ENCODE measurements around the gene STIMATE. TPM values are rescaled to one million over a fixed set of nuclear protein-coding genes. Genes with fewer than 3 reads are reported as not detected.

STIMATE gene
- total and polyA plus RNA-seq, 7 donors: 2.5 to 19.5 (median 11.5) TPM

DNA sequence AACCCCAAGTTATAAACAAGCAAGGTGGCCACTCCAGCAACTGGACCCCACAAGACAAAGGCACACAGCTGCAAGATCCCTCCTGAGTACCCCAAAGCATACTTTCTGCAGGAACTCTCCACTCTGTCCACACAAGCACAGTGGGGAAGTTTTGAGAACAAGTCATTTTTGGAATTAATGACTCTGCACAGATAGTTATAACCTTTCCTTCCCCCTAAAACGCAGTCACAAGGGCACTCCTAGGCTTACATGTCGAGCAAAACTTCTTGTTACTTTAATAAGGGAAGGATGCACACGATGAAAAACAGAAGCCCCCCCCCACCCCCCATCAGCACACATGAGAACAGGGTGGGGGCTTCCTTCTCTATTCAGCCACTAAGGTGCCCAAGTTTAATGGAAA, 1.2 kb downstream of the STIMATE start:
- Histone ChIP-seq H3K9me3 (no peaks in the 10 kb centered on the region), H3K27ac (peak overlapping the region; percentile 70 to 83 (median 77)), H3K4me3 (peak overlapping the region; percentile 67 to 91 (median 78)), H3K4me1 (peaks cover 0 to 60% (median 46%) of the 10 kb centered on the region in 4 donors), H3K27me3 (no peaks in the 10 kb centered on the region), H3K36me3 (no peaks in the 10 kb centered on the region)
- intact Hi-C loops (cut with DNase I): loop anchor here (2.0 to 5.0 kb wide), 2 partner anchors 49 to 125 kb away; partner anchors contain the start of gene NEK4
- DNase-seq: no peak
- 26 to 44% methylated on average over 3 of the region's 3 CpGs for WGBS, 2 donors
- TF ChIP-seq POLR2A (IDR thresholded peaks at IDR 0.05) (no peak), POLR2AphosphoS5 (IDR thresholded peaks at IDR 0.05) (no peak)

DNA sequence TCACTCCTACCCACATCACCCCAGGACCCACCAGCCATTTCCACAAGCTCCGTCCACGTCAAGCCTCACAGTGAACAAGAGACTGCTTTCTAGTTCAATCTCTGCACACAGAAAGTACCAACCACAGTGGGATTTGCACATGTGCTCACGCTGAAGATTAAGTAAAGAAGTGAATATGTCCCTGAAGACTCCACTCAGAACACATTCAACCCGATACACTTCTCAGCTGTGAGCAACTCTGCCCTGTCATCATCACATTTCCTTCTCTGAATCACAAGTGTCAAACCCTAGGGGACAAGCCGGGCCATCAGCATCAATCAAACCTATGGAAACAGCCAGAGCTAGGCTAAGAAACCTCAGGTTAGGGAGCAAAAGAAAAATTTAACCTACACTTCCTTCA, 1.9 kb downstream of the STIMATE start:
- Histone ChIP-seq H3K9me3 (no peaks in the 10 kb centered on the region), H3K27ac (peak overlapping the region in 1 of 4 donors; percentile 83), H3K27me3 (no peaks in the 10 kb centered on the region), H3K36me3 (no peaks in the 10 kb centered on the region), H3K4me3 (no peak overlapping the region), H3K4me1 (peaks cover 0 to 61% (median 47%) of the 10 kb centered on the region in 4 donors)
- intact Hi-C loops (cut with DNase I): loop anchor here (5.0 kb wide), 1 partner anchor 48 kb away; no protein-coding TSS in a partner anchor
- no peak for DNase-seq
- no peak for TF ChIP-seq POLR2A (IDR thresholded peaks at IDR 0.05)
- TF ChIP-seq POLR2AphosphoS5 (IDR thresholded peaks at IDR 0.05): no peak
- no peak for TF ChIP-seq EP300 (IDR thresholded peaks at IDR 0.05)
- TF ChIP-seq, protein P1, sequence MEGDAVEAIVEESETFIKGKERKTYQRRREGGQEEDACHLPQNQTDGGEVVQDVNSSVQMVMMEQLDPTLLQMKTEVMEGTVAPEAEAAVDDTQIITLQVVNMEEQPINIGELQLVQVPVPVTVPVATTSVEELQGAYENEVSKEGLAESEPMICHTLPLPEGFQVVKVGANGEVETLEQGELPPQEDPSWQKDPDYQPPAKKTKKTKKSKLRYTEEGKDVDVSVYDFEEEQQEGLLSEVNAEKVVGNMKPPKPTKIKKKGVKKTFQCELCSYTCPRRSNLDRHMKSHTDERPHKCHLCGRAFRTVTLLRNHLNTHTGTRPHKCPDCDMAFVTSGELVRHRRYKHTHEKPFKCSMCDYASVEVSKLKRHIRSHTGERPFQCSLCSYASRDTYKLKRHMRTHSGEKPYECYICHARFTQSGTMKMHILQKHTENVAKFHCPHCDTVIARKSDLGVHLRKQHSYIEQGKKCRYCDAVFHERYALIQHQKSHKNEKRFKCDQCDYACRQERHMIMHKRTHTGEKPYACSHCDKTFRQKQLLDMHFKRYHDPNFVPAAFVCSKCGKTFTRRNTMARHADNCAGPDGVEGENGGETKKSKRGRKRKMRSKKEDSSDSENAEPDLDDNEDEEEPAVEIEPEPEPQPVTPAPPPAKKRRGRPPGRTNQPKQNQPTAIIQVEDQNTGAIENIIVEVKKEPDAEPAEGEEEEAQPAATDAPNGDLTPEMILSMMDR (IDR thresholded peaks at IDR 0.05): no peak
- WGBS, 2 donors: 65 to 70% methylated on average over 5 of the region's 5 CpGs

DNA sequence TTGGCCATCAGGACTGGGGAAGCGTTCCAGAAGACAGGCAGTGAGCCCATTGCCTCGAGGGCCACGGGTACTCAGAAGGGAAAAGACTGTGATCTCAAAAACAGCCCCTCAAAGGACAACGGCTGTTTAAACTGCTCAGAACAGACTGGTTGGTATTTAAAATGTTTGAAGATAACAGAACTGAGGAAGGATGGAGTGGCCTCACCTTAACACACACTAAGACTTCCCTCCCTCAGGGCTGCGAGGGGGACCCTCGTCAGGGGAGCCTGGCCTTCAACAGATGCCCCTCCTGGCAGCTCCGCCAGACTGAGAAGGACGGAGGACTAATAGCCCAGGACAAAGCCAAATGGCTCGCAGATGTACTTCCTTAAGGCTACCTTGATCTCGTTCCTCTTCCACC, 2.6 kb downstream of the STIMATE start:
- H3K4me1 ChIP-seq: peaks cover 0 to 61% (median 47%) of the 10 kb centered on the region in 4 donors
- H3K27ac ChIP-seq: peak overlapping the region in 2 of 4 donors; percentile 68 to 69
- 85 to 94% methylated on average over 10 of the region's 10 CpGs for WGBS, 2 donors
- no peak for DNase-seq
- no peaks in the 10 kb centered on the region for H3K36me3 ChIP-seq
- H3K27me3 ChIP-seq: no peaks in the 10 kb centered on the region
- H3K9me3 ChIP-seq: no peaks in the 10 kb centered on the region
- intact Hi-C loops (cut with DNase I): loop anchor here (5.0 kb wide), 1 partner anchor 47 kb away; no protein-coding TSS in a partner anchor
- no peak overlapping the region for H3K4me3 ChIP-seq
- TF ChIP-seq, protein P1 (IDR thresholded peaks at IDR 0.05): no peak
- no peak for TF ChIP-seq POLR2A (IDR thresholded peaks at IDR 0.05)
- no peak for TF ChIP-seq POLR2AphosphoS5 (IDR thresholded peaks at IDR 0.05)
- no peak for TF ChIP-seq EP300 (IDR thresholded peaks at IDR 0.05)

DNA sequence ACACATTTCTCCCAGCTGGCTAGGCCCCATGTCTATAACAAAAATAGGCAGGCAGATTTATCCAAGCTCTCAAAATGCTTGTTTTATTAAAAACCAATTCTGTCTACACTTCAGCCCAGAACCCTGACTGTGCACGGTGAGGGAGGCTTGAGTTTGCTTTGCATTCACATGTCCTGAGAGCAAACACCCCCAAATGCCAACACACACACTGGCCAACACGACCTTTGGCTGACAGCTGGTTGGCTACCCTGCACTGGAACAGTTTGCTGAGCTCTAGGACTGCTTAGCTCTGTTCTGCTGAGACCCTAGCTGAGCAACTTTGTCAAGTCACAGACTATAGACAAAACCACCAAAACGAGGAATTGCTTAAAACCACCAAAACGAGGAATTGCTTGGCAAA, 3.6 kb downstream of the STIMATE start:
- 61 to 63% methylated on average over 4 of the region's 4 CpGs for WGBS, 2 donors
- DNase-seq: no peak
- peaks cover 0 to 61% (median 47%) of the 10 kb centered on the region in 4 donors for H3K4me1 ChIP-seq
- intact Hi-C loops (cut with DNase I): no loop called here
- no peaks in the 10 kb centered on the region for H3K9me3 ChIP-seq
- no peaks in the 10 kb centered on the region for H3K27me3 ChIP-seq
- no peaks in the 10 kb centered on the region for H3K36me3 ChIP-seq
- no peak for TF ChIP-seq EP300 (IDR thresholded peaks at IDR 0.05)
- no peak for TF ChIP-seq POLR2AphosphoS5 (IDR thresholded peaks at IDR 0.05)
- TF ChIP-seq POLR2A (IDR thresholded peaks at IDR 0.05): no peak
- TF ChIP-seq, protein P1 (IDR thresholded peaks at IDR 0.05): no peak
- H3K27ac ChIP-seq: peak overlapping the region in 3 of 4 donors; percentile 27 to 69 (median 68)
- no peak overlapping the region for H3K4me3 ChIP-seq

DNA sequence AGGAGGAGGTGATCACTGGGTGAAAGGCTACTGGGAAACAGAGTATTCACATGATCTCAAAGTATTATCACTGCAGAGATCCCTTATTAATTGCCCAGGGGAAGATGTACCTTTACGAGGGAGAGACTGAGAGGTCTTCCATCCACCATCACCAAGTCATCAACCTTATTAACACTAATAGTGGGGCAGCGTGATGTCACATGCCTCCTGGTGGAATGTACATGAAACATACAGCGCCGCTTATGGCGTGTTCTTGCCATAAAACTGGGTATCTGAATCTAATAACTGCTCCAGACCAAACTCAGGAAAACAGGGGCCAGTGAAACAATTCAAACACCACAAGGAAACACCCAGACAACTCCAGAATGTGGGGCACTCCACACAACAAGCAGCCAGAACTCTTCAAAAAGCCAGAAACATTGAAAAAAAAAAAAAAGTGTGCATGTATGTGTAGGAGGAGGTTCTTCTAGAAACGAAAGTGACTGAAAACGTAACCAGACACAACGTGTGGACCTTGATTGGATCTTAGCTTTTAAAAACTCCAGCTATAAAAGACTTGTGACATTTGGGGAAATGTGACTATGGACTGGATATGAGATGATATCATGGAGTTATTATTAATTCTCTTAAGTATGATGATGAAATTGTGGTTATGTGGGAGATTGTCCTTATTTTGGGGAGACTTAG, 4.6 kb downstream of the STIMATE start:
- Histone ChIP-seq H3K9me3 (no peaks in the 10 kb centered on the region), H3K4me1 (peaks cover 0 to 57% (median 44%) of the 10 kb centered on the region in 4 donors), H3K4me3 (peak overlapping the region in 1 of 4 donors; percentile 19), H3K27ac (peak overlapping the region; percentile 5 to 69 (median 48)), H3K27me3 (no peaks in the 10 kb centered on the region), H3K36me3 (no peaks in the 10 kb centered on the region)
- WGBS, 2 donors: 67 to 70% methylated on average over 8 of the region's 8 CpGs
- DNase-seq: no peak
- intact Hi-C loops (cut with DNase I): no loop called here
- peak in 1 of 4 donors; percentile 18 for TF ChIP-seq POLR2AphosphoS5 (IDR thresholded peaks at IDR 0.05)
- TF ChIP-seq, protein P1 (IDR thresholded peaks at IDR 0.05): no peak
- no peak for TF ChIP-seq EP300 (IDR thresholded peaks at IDR 0.05)
